IMR-90 (cell line): ENCODE measurements around the gene CTR9. TPM values are rescaled to one million over a fixed set of nuclear protein-coding genes. Genes with fewer than 3 reads are reported as not detected.
A peak's percentile ranks its signal among the peaks of the same experiment; 100 is the strongest.

Experiments
- ATAC-seq: fragments of 200-7000 bp; cut with Tn5 transposase; 2 replicates; pipeline ENCODE4 v1.9.1; 2020; ENCODE audit warnings: low read depth, mild to moderate bottlenecking, moderate library complexity
- BruUV-seq: library from RNA; stranded (reverse); fragments of 400-500 nt; replicated peaks from 2 replicates; lab custom pipeline; 2021; lab: Mats Ljungman, UMichigan
- CTCF ChIA-PET: fragments of 300-600 bp; formaldehyde crosslinking; extraction: SDS; loops from one replicate; lab custom pipeline; 2021; ENCODE audit warnings: antibody characterized with exemption; lab: Yijun Ruan, JAX
- POLR2A ChIA-PET: fragments of 300-600 bp; sonication (Branson Sonifier 250); formaldehyde crosslinking; loops from one replicate; lab custom pipeline; 2022; ENCODE audit warnings: antibody characterized with exemption; ENCODE audit not compliant: unreplicated experiment; lab: Charles Lee
- DNase-seq: peaks from one replicate; pipeline ENCODE4 v3.0.0; 2013
- H2AFZ ChIP-seq: replicated peaks from 2 replicates; pipeline ENCODE3; 2013; ENCODE audit warnings: low read length, mild to moderate bottlenecking; ENCODE audit not compliant: poor library complexity
- H2AK5ac ChIP-seq: 2 replicates; pipeline ENCODE4 v1.6.1; 2013; ENCODE audit warnings: low read depth, low read length, inconsistent platforms
- H2AK9ac ChIP-seq: replicated peaks from 2 replicates; pipeline ENCODE3; 2013; ENCODE audit warnings: mild to moderate bottlenecking, low read depth, low read length, moderate library complexity; ENCODE audit not compliant: poor library complexity
- H2BK120ac ChIP-seq: 2 replicates; pipeline ENCODE4 v1.6.1; 2013; ENCODE audit warnings: low read depth, low read length, inconsistent platforms
- H2BK15ac ChIP-seq: 3 replicates; pipeline ENCODE4 v1.6.1; 2013; ENCODE audit warnings: low read depth, low read length, inconsistent platforms
- H2BK20ac ChIP-seq: 2 replicates; pipeline ENCODE4 v1.6.1; 2013; ENCODE audit warnings: low read depth, mild to moderate bottlenecking, inconsistent platforms, low read length, moderate library complexity
- H2BK5ac ChIP-seq: 2 replicates; pipeline ENCODE4 v1.6.1; 2013; ENCODE audit warnings: mild to moderate bottlenecking, low read depth, low read length, inconsistent platforms; ENCODE audit not compliant: poor library complexity, severe bottlenecking
- H3K14ac ChIP-seq: replicated peaks from 2 replicates; pipeline ENCODE4 v1.6.1; 2013; ENCODE audit warnings: low read depth, low read length, inconsistent platforms
- H3K18ac ChIP-seq: 2 replicates; pipeline ENCODE4 v1.6.1; 2013; ENCODE audit warnings: low read depth, low read length, control low read depth
- H3K23ac ChIP-seq: 2 replicates; pipeline ENCODE4 v1.6.1; 2013; ENCODE audit warnings: low read depth, low read length, inconsistent platforms
- H3K27ac ChIP-seq: 2 replicates; pipeline ENCODE4 v1.5.1; 2013; ENCODE audit warnings: mild to moderate bottlenecking, control low read depth, low read length; ENCODE audit not compliant: insufficient read depth
- H3K27me3 ChIP-seq: 2 replicates; pipeline ENCODE4 v1.6.1; 2013; ENCODE audit warnings: low read length; ENCODE audit not compliant: control insufficient read depth, insufficient read depth
- H3K36me3 ChIP-seq: 2 replicates; pipeline ENCODE4 v1.6.1; 2013; ENCODE audit warnings: low read length, mixed read lengths; ENCODE audit not compliant: control insufficient read depth, insufficient read depth
- H3K4ac ChIP-seq: 2 replicates; pipeline ENCODE4 v1.6.1; 2013; ENCODE audit warnings: low read depth, low read length, inconsistent platforms
- H3K4me1 ChIP-seq: 2 replicates; pipeline ENCODE4 v1.6.1; 2013; ENCODE audit warnings: low read length, mixed read lengths; ENCODE audit not compliant: control insufficient read depth, insufficient read depth
- H3K4me2 ChIP-seq: 2 replicates; pipeline ENCODE4 v1.6.1; 2013; ENCODE audit warnings: low read depth, mild to moderate bottlenecking, control low read depth, low read length, moderate library complexity
- H3K4me3 ChIP-seq: 2 replicates; pipeline ENCODE4 v1.5.1; 2013; ENCODE audit warnings: low read depth, mild to moderate bottlenecking, control low read depth, low read length, moderate library complexity; ENCODE audit not compliant: insufficient read depth
- H3K56ac ChIP-seq: 2 replicates; pipeline ENCODE4 v1.6.1; 2013; ENCODE audit warnings: low read length, inconsistent platforms; ENCODE audit not compliant: insufficient read depth; ENCODE audit errors: extremely low read depth
- H3K79me1 ChIP-seq, 2 experiments: 2 replicates each; pipeline ENCODE4 v1.6.1; 2013; ENCODE audit warnings: low read length in 2 of 2, inconsistent platforms in 1 of 2, low read depth in 1 of 2
- H3K9ac ChIP-seq: 2 replicates; pipeline ENCODE4 v1.6.1; 2013; ENCODE audit warnings: low read depth, low read length, control low read depth
- H3K9me1 ChIP-seq: 2 replicates; pipeline ENCODE4 v1.6.1; 2013; ENCODE audit warnings: low read length, inconsistent platforms; ENCODE audit not compliant: insufficient read depth
- H3K9me3 ChIP-seq: 2 replicates; pipeline ENCODE4 v1.6.1; 2013; ENCODE audit warnings: low read length; ENCODE audit not compliant: control insufficient read depth, insufficient read depth
- H4K20me1 ChIP-seq: 2 replicates; pipeline ENCODE4 v1.6.1; 2013; ENCODE audit warnings: low read length, inconsistent platforms; ENCODE audit not compliant: insufficient read depth
- H4K5ac ChIP-seq: 2 replicates; pipeline ENCODE4 v1.6.1; 2013; ENCODE audit warnings: mild to moderate bottlenecking, low read depth, low read length, control low read depth
- H4K8ac ChIP-seq, 2 experiments: 2 replicates each; pipeline ENCODE4 v1.6.1; 2013; ENCODE audit warnings: low read depth in 2 of 2, low read length in 2 of 2, control low read depth in 1 of 2, inconsistent platforms in 1 of 2
- H4K91ac ChIP-seq: 2 replicates; pipeline ENCODE4 v1.6.1; 2013; ENCODE audit warnings: low read depth, low read length, inconsistent platforms; ENCODE audit not compliant: insufficient read depth
- BHLHE40 ChIP-seq: fragments of 150-350 bp; IDR thresholded peaks from 2 replicates; pipeline ENCODE4 v1.6.1; 2016; ENCODE audit warnings: mild to moderate bottlenecking, low read depth, low read length
- CEBPB ChIP-seq: IDR thresholded peaks from 2 replicates; pipeline ENCODE4 v1.6.1; 2012; ENCODE audit warnings: low read depth, low read length, improper control_type of control experiment
- CHD1 ChIP-seq: IDR thresholded peaks from 2 replicates; pipeline ENCODE4 v1.6.1; 2012; ENCODE audit warnings: low read depth, low read length, improper control_type of control experiment
- FOS ChIP-seq: fragments of 150-350 bp; IDR thresholded peaks from 2 replicates; pipeline ENCODE4 v1.6.1; 2016; ENCODE audit warnings: low read depth, low read length
- MAFK ChIP-seq: IDR thresholded peaks from 2 replicates; pipeline ENCODE4 v1.6.1; 2012; ENCODE audit warnings: low read depth, low read length, improper control_type of control experiment
- MAZ ChIP-seq: IDR thresholded peaks from 2 replicates; pipeline ENCODE4 v1.6.1; 2012; ENCODE audit warnings: low read depth, mild to moderate bottlenecking, low read length, improper control_type of control experiment, moderate library complexity, borderline replicate concordance
- MXI1 ChIP-seq: IDR thresholded peaks from 2 replicates; pipeline ENCODE4 v1.6.1; 2012; ENCODE audit warnings: low read depth, mild to moderate bottlenecking, low read length, moderate library complexity, borderline replicate concordance
- POLR2A ChIP-seq: IDR thresholded peaks from 2 replicates; pipeline ENCODE4 v1.6.1; 2012; ENCODE audit warnings: mild to moderate bottlenecking, low read depth, low read length
- RAD21 ChIP-seq: IDR thresholded peaks from 2 replicates; pipeline ENCODE4 v1.6.1; 2012; ENCODE audit warnings: low read length, improper control_type of control experiment
- RCOR1 ChIP-seq: IDR thresholded peaks from 2 replicates; pipeline ENCODE4 v1.6.1; 2012; ENCODE audit warnings: mild to moderate bottlenecking, low read length, improper control_type of control experiment; ENCODE audit not compliant: insufficient replicate concordance
- SMC3 ChIP-seq: fragments of 150-350 bp; IDR thresholded peaks from 2 replicates; pipeline ENCODE4 v1.6.1; 2016; ENCODE audit warnings: low read depth, mild to moderate bottlenecking, antibody characterized with exemption, low read length, moderate library complexity
- WGBS, 2 experiments: methylation state at CpG; one replicate each; pipeline versions ENCODE4 v1.1.5 to v1.1.7; 2013; ENCODE audit warnings: missing lambda C conversion rate in 2 of 2; ENCODE audit not compliant: insufficient read length in 1 of 2; ENCODE audit errors: extremely low coverage in 2 of 2; 5-methylcytosine and 5-hydroxymethylcytosine counted together
- dilution Hi-C: fragments of 300-500 bp; cut with HindIII; formaldehyde crosslinking; loops from one replicate; pipeline ENCODE4 v1.14.3; 2018; ENCODE audit warnings: low sequenced_read_pairs; ENCODE audit not compliant: unreplicated experiment
- in situ Hi-C: fragments of 300-500 bp; cut with MboI; formaldehyde crosslinking; loops from 3 replicates; pipeline ENCODE4 v1.14.3; 2019; ENCODE audit warnings: low sequenced_read_pairs, inconsistent platforms, mixed read lengths
- intact Hi-C: fragments of 100-400 bp; cut with micrococcal nuclease; formaldehyde crosslinking; loops from 2 replicates; pipeline ENCODE4 v1.10.0; 2022
- polyA plus RNA-seq, 3 experiments: library from polyadenylated mRNA; depleted of rRNA; stranded (reverse); fragments of >200 nt; gene quantifications; 2 replicates each; pipeline ENCODE4 v1.2.3, GENCODE V29; 2012; ENCODE audit warnings: low replicate concordance in 1 of 3
- total RNA-seq: library from RNA; depleted of rRNA; stranded (reverse); fragments of >200 nt; gene quantifications from 2 replicates; pipeline ENCODE4 v1.2.3, GENCODE V29; 2012
- TF ChIP-seq, protein P1 (sequence below): fragments of 150-350 bp; IDR thresholded peaks from 2 replicates; pipeline ENCODE4 v1.6.1; 2017; ENCODE audit warnings: mild to moderate bottlenecking, antibody characterized with exemption, low read length, low read depth
- TF ChIP-seq, protein P2 (sequence below): fragments of 150-350 bp; IDR thresholded peaks from 2 replicates; pipeline ENCODE4 v1.6.1; 2016; ENCODE audit warnings: low read depth, mild to moderate bottlenecking, low read length, moderate library complexity, borderline replicate concordance
- TF ChIP-seq, protein P3 (sequence below): conservative IDR thresholded peaks from 2 replicates; pipeline ENCODE4 v1.5.1; 2012; ENCODE audit warnings: mild to moderate bottlenecking, low read depth, low read length, improper control_type of control experiment

Gene CTR9
- total and polyA plus RNA-seq, 2 of the 4 experiments (the other 2 are of a cell fraction) = 16.8 to 37.1 TPM

GRCh38 chr11:10709299-10710086, 41.6 kb upstream of the CTR9 start:
- Histone ChIP-seq H3K4me1 (peaks cover 23% of the 10 kb centered on the region), H3K9ac (peak overlapping the region; percentile 32; the same call in 1 of the 2 replicates), H3K9me1 (peaks cover 7% of the 10 kb centered on the region), H3K4me3 (no peak overlapping the region), H2BK15ac (peak overlapping the region; percentile 81; the same call in 1 of the 3 replicates), H3K27ac (peak overlapping the region; percentile 96; the same call in 1 of the 2 replicates), H4K20me1 (no peaks in the 10 kb centered on the region), H2AFZ (no peak overlapping the region), H3K4ac (peak overlapping the region; percentile 89), H4K91ac (peak overlapping the region; percentile 88), H2AK5ac (peak overlapping the region; percentile 75; the same call in 1 of the 2 replicates), H3K4me2 (peak overlapping the region; percentile 11; the same call in 1 of the 2 replicates), H3K56ac (peak overlapping the region; percentile 75), H3K79me1 (no peaks in the 10 kb centered on the region), H2BK5ac (peak overlapping the region; percentile 84), H3K23ac (peak overlapping the region; percentile 65), H3K9me3 (no peaks in the 10 kb centered on the region), H2BK120ac (peak overlapping the region; percentile 96), H3K27me3 (no peaks in the 10 kb centered on the region), H4K5ac (peak overlapping the region; percentile 65), H3K14ac (peak overlapping the region; percentile 83), H3K18ac (peak overlapping the region; percentile 45), H4K8ac (peak overlapping the region; percentile 30 to 93), H3K36me3 (no peaks in the 10 kb centered on the region), H2AK9ac (no peak overlapping the region), H2BK20ac (peak overlapping the region; percentile 96)
- WGBS, 2 experiments = no CpG with 5 or more reads among the region's 5 CpGs
- intact Hi-C loops (no loop called here), dilution Hi-C loops (no loop called here), in situ Hi-C loops (no loop called here)
- ATAC-seq = peak; percentile 83
- CTCF ChIA-PET = interaction anchor here (0.9 to 1.4 kb wide), 2 partner anchors 13 to 18 kb away, joined by 3 to 4 read pairs; no protein-coding TSS in a partner anchor
- POLR2A ChIA-PET = interaction anchor here (0.7 to 1.5 kb wide), 4 partner anchors 15 to 18 kb away, joined by 3 to 8 read pairs (median 4); partner anchors contain the start of gene IRAG1
- peak; percentile 78 for DNase-seq
- BruUV-seq = no TSS peak
- TF ChIP-seq CEBPB (no peak), BHLHE40 (no peak), FOS (no peak), CHD1 (no peak), SMC3 (no peak), MXI1 (no peak), MAZ (no peak), RCOR1 (no peak), MAFK (no peak), POLR2A (no peak), RAD21 (no peak)
- TF ChIP-seq, protein P1, sequence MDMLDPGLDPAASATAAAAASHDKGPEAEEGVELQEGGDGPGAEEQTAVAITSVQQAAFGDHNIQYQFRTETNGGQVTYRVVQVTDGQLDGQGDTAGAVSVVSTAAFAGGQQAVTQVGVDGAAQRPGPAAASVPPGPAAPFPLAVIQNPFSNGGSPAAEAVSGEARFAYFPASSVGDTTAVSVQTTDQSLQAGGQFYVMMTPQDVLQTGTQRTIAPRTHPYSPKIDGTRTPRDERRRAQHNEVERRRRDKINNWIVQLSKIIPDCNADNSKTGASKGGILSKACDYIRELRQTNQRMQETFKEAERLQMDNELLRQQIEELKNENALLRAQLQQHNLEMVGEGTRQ = no peak
- TF ChIP-seq, protein P2, sequence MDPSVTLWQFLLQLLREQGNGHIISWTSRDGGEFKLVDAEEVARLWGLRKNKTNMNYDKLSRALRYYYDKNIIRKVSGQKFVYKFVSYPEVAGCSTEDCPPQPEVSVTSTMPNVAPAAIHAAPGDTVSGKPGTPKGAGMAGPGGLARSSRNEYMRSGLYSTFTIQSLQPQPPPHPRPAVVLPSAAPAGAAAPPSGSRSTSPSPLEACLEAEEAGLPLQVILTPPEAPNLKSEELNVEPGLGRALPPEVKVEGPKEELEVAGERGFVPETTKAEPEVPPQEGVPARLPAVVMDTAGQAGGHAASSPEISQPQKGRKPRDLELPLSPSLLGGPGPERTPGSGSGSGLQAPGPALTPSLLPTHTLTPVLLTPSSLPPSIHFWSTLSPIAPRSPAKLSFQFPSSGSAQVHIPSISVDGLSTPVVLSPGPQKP = no peak
- TF ChIP-seq, protein P3, sequence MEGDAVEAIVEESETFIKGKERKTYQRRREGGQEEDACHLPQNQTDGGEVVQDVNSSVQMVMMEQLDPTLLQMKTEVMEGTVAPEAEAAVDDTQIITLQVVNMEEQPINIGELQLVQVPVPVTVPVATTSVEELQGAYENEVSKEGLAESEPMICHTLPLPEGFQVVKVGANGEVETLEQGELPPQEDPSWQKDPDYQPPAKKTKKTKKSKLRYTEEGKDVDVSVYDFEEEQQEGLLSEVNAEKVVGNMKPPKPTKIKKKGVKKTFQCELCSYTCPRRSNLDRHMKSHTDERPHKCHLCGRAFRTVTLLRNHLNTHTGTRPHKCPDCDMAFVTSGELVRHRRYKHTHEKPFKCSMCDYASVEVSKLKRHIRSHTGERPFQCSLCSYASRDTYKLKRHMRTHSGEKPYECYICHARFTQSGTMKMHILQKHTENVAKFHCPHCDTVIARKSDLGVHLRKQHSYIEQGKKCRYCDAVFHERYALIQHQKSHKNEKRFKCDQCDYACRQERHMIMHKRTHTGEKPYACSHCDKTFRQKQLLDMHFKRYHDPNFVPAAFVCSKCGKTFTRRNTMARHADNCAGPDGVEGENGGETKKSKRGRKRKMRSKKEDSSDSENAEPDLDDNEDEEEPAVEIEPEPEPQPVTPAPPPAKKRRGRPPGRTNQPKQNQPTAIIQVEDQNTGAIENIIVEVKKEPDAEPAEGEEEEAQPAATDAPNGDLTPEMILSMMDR = no peak
